GM12878 (cell line): Measurements from ENCODE around the gene PHLDB3. TPM values are rescaled to one million over a fixed set of nuclear protein-coding genes. Genes with fewer than 3 reads are reported as not detected.

ENCODE experiments used
- ATAC-seq: fragments of 200-7000 bp; cut with Tn5 transposase; 3 replicates; pipeline ENCODE4 v1.9.1; 2020; ENCODE audit warnings: mild to moderate bottlenecking, moderate library complexity
- BruUV-seq: library from RNA; stranded (reverse); fragments of 400-500 nt; replicated peaks from 2 replicates; lab custom pipeline; 2021; lab: Mats Ljungman, UMichigan
- CTCF ChIA-PET: fragments of 300-600 bp; sonication (Branson Sonifier 250); formaldehyde crosslinking; extraction: SDS; loops from one replicate; lab custom pipeline; 2021; ENCODE audit warnings: inconsistent platforms; lab: Yijun Ruan, JAX
- POLR2A ChIA-PET: fragments of 350-600 bp; formaldehyde crosslinking; extraction: SDS; loops from one replicate; lab custom pipeline; 2021; ENCODE audit warnings: inconsistent platforms; lab: Charles Lee
- RAD21 ChIA-PET: fragments of 300-600 bp; sonication (Branson Sonifier 250); formaldehyde crosslinking; loops from one replicate; lab custom pipeline; 2023; ENCODE audit warnings: antibody characterized with exemption; ENCODE audit not compliant: unreplicated experiment; lab: Charles Lee
- SMC1A ChIA-PET: fragments of 300-600 bp; sonication (Branson Sonifier 250); formaldehyde crosslinking; loops from one replicate; lab custom pipeline; 2023; ENCODE audit not compliant: unreplicated experiment, uncharacterized antibody; lab: Charles Lee
- DNase-seq: peaks from one replicate; pipeline ENCODE4 v3.0.0-alpha.2; 2011; ENCODE audit warnings: low read depth, low spot score
- FAIRE-seq: peaks from 3 replicates; lab custom pipeline; 2011; peaks lifted over from hg19 to GRCh38; lab: Jason Lieb, UNC
- H2AFZ ChIP-seq: 2 replicates; pipeline ENCODE4 v1.6.0; 2011; ENCODE audit warnings: low read depth, low read length, control low read depth; ENCODE audit not compliant: control insufficient read depth
- H3K27ac ChIP-seq: 2 replicates; pipeline ENCODE4 v1.5.1; 2011; ENCODE audit warnings: control low read depth; ENCODE audit not compliant: control insufficient read depth, insufficient read depth
- H3K27me3 ChIP-seq, 2 experiments: replicated peaks in 1 of 2; 2 replicates each; pipeline versions ENCODE4 v1.6.0 to v1.6.1; 2011; ENCODE audit warnings: low read length in 1 of 2; ENCODE audit not compliant: control insufficient read depth in 2 of 2, insufficient read depth in 2 of 2
- H3K36me3 ChIP-seq, 2 experiments: 2 replicates each; pipeline ENCODE4 v1.5.1; 2011; ENCODE audit warnings: low read length in 1 of 2; ENCODE audit not compliant: control insufficient read depth in 2 of 2, insufficient read depth in 2 of 2
- H3K4me1 ChIP-seq: 2 replicates; pipeline ENCODE4 v1.6.1; 2011; ENCODE audit warnings: mild to moderate bottlenecking, low read length, moderate library complexity, mixed read lengths; ENCODE audit not compliant: control insufficient read depth, insufficient read depth
- H3K4me2 ChIP-seq: 2 replicates; pipeline ENCODE4 v1.6.0; 2011; ENCODE audit warnings: control low read depth; ENCODE audit not compliant: control insufficient read depth, insufficient read depth
- H3K4me3 ChIP-seq: fragments of 200-600 bp; sonication (generic); 2 replicates; pipeline ENCODE4 v1.5.1; 2016
- H3K79me2 ChIP-seq: 2 replicates; pipeline ENCODE4 v1.6.0; 2011; ENCODE audit warnings: low read length; ENCODE audit not compliant: control insufficient read depth, insufficient read depth
- H3K9ac ChIP-seq: 2 replicates; pipeline ENCODE4 v1.8.0; 2011; ENCODE audit warnings: low read length, control low read depth, mixed read lengths; ENCODE audit not compliant: control insufficient read depth, insufficient read depth
- H3K9me3 ChIP-seq: replicated peaks from 3 replicates; pipeline ENCODE4 v1.5.1; 2011; ENCODE audit warnings: mild to moderate bottlenecking, low read length; ENCODE audit not compliant: control insufficient read depth, insufficient read depth
- H4K20me1 ChIP-seq: 2 replicates; pipeline ENCODE4 v1.6.0; 2011; ENCODE audit not compliant: control insufficient read depth, insufficient read depth
- BHLHE40 ChIP-seq, 2 experiments: fragments of 450-650 bp in 1 of 2; IDR thresholded peaks; 2 replicates each; pipeline ENCODE4 v1.6.1; 2011 to 2017; ENCODE audit warnings: low read depth in 2 of 2, borderline replicate concordance in 1 of 2, improper control_type of control experiment in 1 of 2, low read length in 1 of 2, mild to moderate bottlenecking in 1 of 2
- CEBPB ChIP-seq, 2 experiments: fragments of 150-350 bp in 1 of 2; IDR thresholded peaks; 2 replicates each; pipeline ENCODE4 v1.6.1; 2012 to 2014; ENCODE audit warnings: low read depth in 2 of 2, low read length in 2 of 2, borderline replicate concordance in 1 of 2, inconsistent platforms in 1 of 2
- CREM ChIP-seq: IDR thresholded peaks from 2 replicates; pipeline ENCODE4 v1.6.1; 2014; ENCODE audit warnings: antibody characterized with exemption, low read depth
- NFIC ChIP-seq: IDR thresholded peaks from 2 replicates; pipeline ENCODE4 v1.6.1; 2012; ENCODE audit warnings: low read depth, mild to moderate bottlenecking, inconsistent platforms, low read length, moderate library complexity
- RCOR1 ChIP-seq: conservative IDR thresholded peaks from 2 replicates; pipeline ENCODE4 v1.6.1; 2012; ENCODE audit warnings: low read depth, low read length, improper control_type of control experiment
- RFX5 ChIP-seq: IDR thresholded peaks from 2 replicates; pipeline ENCODE4 v1.6.1; 2011; ENCODE audit warnings: low read depth, low read length, improper control_type of control experiment
- SMAD5 ChIP-seq: IDR thresholded peaks from 2 replicates; pipeline ENCODE4 v1.6.1; 2016; ENCODE audit warnings: antibody characterized with exemption, low read depth
- TCF7 ChIP-seq: IDR thresholded peaks from 2 replicates; pipeline ENCODE4 v1.6.1; 2014; ENCODE audit warnings: antibody characterized with exemption, borderline replicate concordance
- WGBS: methylation state at CpG from one replicate; pipeline ENCODE4 v1.1.6; 2016; ENCODE audit warnings: low lambda C conversion rate; ENCODE audit not compliant: insufficient replicate concordance, insufficient coverage; ENCODE audit errors: missing lambda C conversion rate; 5-methylcytosine and 5-hydroxymethylcytosine counted together
- in situ Hi-C: fragments of 300-500 bp; cut with MboI; formaldehyde crosslinking; loops from 9 replicates; pipeline ENCODE4 v1.14.3; 2018; ENCODE audit warnings: mixed read lengths
- intact Hi-C: fragments of 100-400 bp; cut with micrococcal nuclease; formaldehyde crosslinking; loops from one replicate; pipeline ENCODE4 v1.14.2; 2022; ENCODE audit not compliant: unreplicated experiment
- polyA plus RNA-seq, 11 experiments: library from polyadenylated mRNA; depleted of rRNA in 4 of 11; unstranded in 6 of 11; stranded (reverse) in 5 of 11; fragments of >200 nt; fragmentation: Nextera tagmentation in 4 of 11; fragmentation: Illumina TruSeq in 1 of 11; extraction: Ambion mirVana in 4 of 11; extraction: Trizol in 1 of 11; gene quantifications; 1 replicate in 1 of 11; 2 replicates in 10 of 11; pipeline versions ENCODE4 v1.2.1 to v1.2.3, GENCODE V29; 2011 to 2016; ENCODE audit warnings: inconsistent platforms in 2 of 11, missing spikeins in 2 of 11, low read depth in 1 of 11
- total RNA-seq, 4 experiments: library from RNA; depleted of rRNA in 3 of 4; stranded (reverse); fragments of >200 nt in 3 of 4; fragmentation: Illumina TruSeq in 1 of 4; extraction: Trizol in 1 of 4; gene quantifications; 2 replicates each; pipeline versions ENCODE4 v1.2.1 to v1.2.3, GENCODE V29; 2013 to 2021

PHLDB3 gene
- total and polyA plus RNA-seq, 10 of the 15 experiments (the other 5 are each of a cell fraction or from before 2014, with no cell fraction given), result 0.13 to 13.0 (median 5.5) TPM

DNA sequence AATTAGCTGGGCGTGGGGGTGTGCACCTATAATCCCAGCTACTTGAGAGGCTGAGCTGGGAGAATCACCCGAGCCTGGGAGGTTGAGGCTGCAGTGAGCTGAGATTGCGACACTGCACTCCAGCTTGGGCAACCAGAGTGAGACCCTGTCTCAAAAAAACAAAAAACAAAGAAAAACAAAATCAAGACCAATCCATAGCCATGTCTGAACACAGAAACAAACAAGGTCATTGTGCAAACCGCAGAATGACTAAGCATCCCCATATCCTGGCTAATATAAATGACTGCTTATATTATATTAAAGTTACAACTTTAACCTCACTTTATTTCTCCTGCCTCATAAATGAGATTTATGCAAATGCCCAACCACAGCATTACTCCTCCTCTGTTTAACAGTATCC, 36.8 kb downstream of the PHLDB3 start:
- no peak overlapping the region for H3K27ac ChIP-seq
- in situ Hi-C loops (no loop called here), intact Hi-C loops (no loop called here)
- ChIA-PET RAD21 (no interaction called here), CTCF (interaction anchor here (3.1 kb wide), 1 partner anchor 52 kb away, joined by 11 read pairs; no protein-coding TSS in a partner anchor), SMC1A (interaction anchor here (1.1 to 1.5 kb wide), 4 partner anchors 21 to 57 kb away, joined by 3 to 4 read pairs (median 4); no protein-coding TSS in a partner anchor), POLR2A (interaction anchor here (0.9 kb wide), 1 partner anchor 36 kb away, joined by 3 read pairs; no protein-coding TSS in a partner anchor)
- no peaks in the 10 kb centered on the region for H4K20me1 ChIP-seq
- no peak overlapping the region for H3K9ac ChIP-seq
- H3K4me3 ChIP-seq, result no peak overlapping the region
- ATAC-seq (no peak), DNase-seq (no peak), FAIRE-seq (no peak)
- H2AFZ ChIP-seq, result no peak overlapping the region
- no peaks in the 10 kb centered on the region for H3K27me3 ChIP-seq
- H3K36me3 ChIP-seq, result no peaks in the 10 kb centered on the region
- no TSS peak for BruUV-seq
- 38% methylated on average over 4 of the region's 4 CpGs for WGBS
- H3K4me2 ChIP-seq, result no peak overlapping the region
- H3K9me3 ChIP-seq, result no peaks in the 10 kb centered on the region
- peaks cover 8% of the 10 kb centered on the region; the same call in 1 of the 2 replicates for H3K4me1 ChIP-seq
- TF ChIP-seq NFIC (no peak), SMAD5 (no peak), TCF7 (no peak), BHLHE40 (IDR thresholded peaks at IDR 0.05; ENCODE audit: borderline replicate concordance in 1 of 2, low read depth in 2 of 2, low read length in 1 of 2) (no peak), CREM (no peak), RCOR1 (no peak), RFX5 (no peak), CEBPB (IDR thresholded peaks at IDR 0.05; ENCODE audit: borderline replicate concordance in 1 of 2, low read depth in 2 of 2, low read length in 2 of 2) (no peak)
- TF ChIP-seq, all 136 proteins: peak for 0
- no peaks in the 10 kb centered on the region for H3K79me2 ChIP-seq
